Liver (tissue), 9 donors: ENCODE data around the gene COX19. TPM values are rescaled to one million over a fixed set of nuclear protein-coding genes. Genes with fewer than 3 reads are reported as not detected.

Experiments
- DNase-seq: peaks from one replicate; pipeline ENCODE4 v3.0.0-alpha.2; 2017; ENCODE audit warnings: low spot score
- H3K27ac ChIP-seq, 2 donors: one replicate each; pipeline ENCODE4 v1.7.0; 2013; ENCODE audit warnings: inconsistent platforms in 2 of 2, low read length in 2 of 2, control low read depth in 1 of 2, low read depth in 1 of 2, mild to moderate bottlenecking in 1 of 2
- H3K27me3 ChIP-seq, 4 donors: one replicate each; pipeline versions ENCODE4 v1.6.1 to v1.7.0; 2013; ENCODE audit warnings: low read length in 3 of 4, inconsistent platforms in 1 of 4, mild to moderate bottlenecking in 1 of 4, moderate library complexity in 1 of 4; ENCODE audit not compliant: control insufficient read depth in 4 of 4, insufficient read depth in 4 of 4
- H3K36me3 ChIP-seq, 4 donors: one replicate each; pipeline versions ENCODE4 v1.6.1 to v1.7.0; 2013; ENCODE audit warnings: low read length in 3 of 4, mild to moderate bottlenecking in 3 of 4, low read depth in 1 of 4, moderate library complexity in 1 of 4; ENCODE audit not compliant: control insufficient read depth in 4 of 4, insufficient read depth in 3 of 4
- H3K4me1 ChIP-seq, 4 donors: one replicate each; pipeline versions ENCODE4 v1.6.1 to v1.7.0; 2013; ENCODE audit warnings: low read length in 3 of 4, mild to moderate bottlenecking in 3 of 4, moderate library complexity in 1 of 4; ENCODE audit not compliant: control insufficient read depth in 4 of 4, insufficient read depth in 4 of 4
- H3K4me3 ChIP-seq, 3 donors: one replicate each; pipeline versions ENCODE4 v1.6.1 to v1.7.0; 2013; ENCODE audit warnings: low read length in 3 of 3, control low read depth in 1 of 3, low read depth in 1 of 3, mild to moderate bottlenecking in 1 of 3
- H3K9ac ChIP-seq, 2 donors: one replicate each; pipeline ENCODE4 v1.7.0; 2013; ENCODE audit warnings: low read length in 2 of 2, mild to moderate bottlenecking in 2 of 2, moderate library complexity in 2 of 2, control low read depth in 1 of 2, low read depth in 1 of 2
- H3K9me3 ChIP-seq, 4 donors: one replicate each; pipeline versions ENCODE4 v1.6.1 to v1.7.0; 2013; ENCODE audit warnings: low read length in 3 of 4; ENCODE audit not compliant: control insufficient read depth in 4 of 4
- ATF3 ChIP-seq: IDR thresholded peaks from 2 replicates; pipeline ENCODE4 v1.6.1; 2016; ENCODE audit warnings: antibody characterized with exemption
- CTCF ChIP-seq: fragments of 150-350 bp; IDR thresholded peaks from 2 replicates; pipeline ENCODE4 v1.5.1; 2017; ENCODE audit warnings: improper control_type of control experiment, low read depth, low read length; ENCODE audit not compliant: missing input control
- EGR1 ChIP-seq, 2 donors: IDR thresholded peaks; 2 replicates each; pipeline ENCODE4 v1.6.1; 2016 to 2018; ENCODE audit warnings: antibody characterized with exemption in 2 of 2, low read depth in 2 of 2
- FOXA1 ChIP-seq: IDR thresholded peaks from 2 replicates; pipeline ENCODE4 v1.6.1; 2016; ENCODE audit warnings: antibody characterized with exemption
- FOXA2 ChIP-seq: IDR thresholded peaks from 2 replicates; pipeline ENCODE4 v1.6.1; 2016; ENCODE audit warnings: antibody characterized with exemption
- GABPA ChIP-seq, 2 donors: IDR thresholded peaks in 1 of 2; conservative IDR thresholded peaks in 1 of 2; 2 replicates each; pipeline ENCODE4 v1.6.1; 2016; ENCODE audit warnings: antibody characterized with exemption in 2 of 2, mild to moderate bottlenecking in 1 of 2, moderate library complexity in 1 of 2
- HNF4A ChIP-seq, 2 donors: conservative IDR thresholded peaks; 2 replicates each; pipeline ENCODE4 v1.6.1; 2016; ENCODE audit warnings: antibody characterized with exemption in 2 of 2, mild to moderate bottlenecking in 2 of 2
- HNF4G ChIP-seq: IDR thresholded peaks from 2 replicates; pipeline ENCODE4 v1.6.1; 2016; ENCODE audit warnings: antibody characterized with exemption
- JUND ChIP-seq, 2 donors: IDR thresholded peaks; 2 replicates each; pipeline ENCODE4 v1.6.1; 2016; ENCODE audit warnings: antibody characterized with exemption in 2 of 2
- NR2F2 ChIP-seq: IDR thresholded peaks from 2 replicates; pipeline ENCODE4 v1.6.1; 2016; ENCODE audit warnings: antibody characterized with exemption
- RAD21 ChIP-seq, 2 donors: IDR thresholded peaks; 2 replicates each; pipeline ENCODE4 v1.6.1; 2016; ENCODE audit warnings: antibody characterized with exemption in 2 of 2, mild to moderate bottlenecking in 2 of 2
- REST ChIP-seq: IDR thresholded peaks from 2 replicates; pipeline ENCODE4 v1.6.1; 2016; ENCODE audit warnings: antibody characterized with exemption, mild to moderate bottlenecking
- SP1 ChIP-seq: IDR thresholded peaks from 2 replicates; pipeline ENCODE4 v1.6.1; 2018; ENCODE audit warnings: antibody characterized with exemption, mild to moderate bottlenecking
- TAF1 ChIP-seq: conservative IDR thresholded peaks from 2 replicates; pipeline ENCODE4 v1.6.1; 2016; ENCODE audit warnings: antibody characterized with exemption, mild to moderate bottlenecking
- YY1 ChIP-seq: IDR thresholded peaks from 2 replicates; pipeline ENCODE4 v1.6.1; 2016; ENCODE audit warnings: antibody characterized with exemption, mild to moderate bottlenecking
- ZBTB33 ChIP-seq: IDR thresholded peaks from 2 replicates; pipeline ENCODE4 v1.6.1; 2016; ENCODE audit warnings: antibody characterized with exemption
- WGBS: extraction: QIAGEN DNeasy Blood & Tissue Kit; methylation state at CpG from one replicate; pipeline ENCODE4 v1.1.7; 2013; 5-methylcytosine and 5-hydroxymethylcytosine counted together
- polyA plus RNA-seq, 2 donors: library from polyadenylated mRNA; stranded (reverse) in 1 of 2; unstranded in 1 of 2; fragments of 200-250 nt in 1 of 2; fragments of >200 nt in 1 of 2; fragmentation: Nextera tagmentation in 1 of 2; extraction: Ambion mirVana in 1 of 2; gene quantifications; one replicate each; pipeline versions ENCODE4 v1.2.1 to v1.2.3, GENCODE V29; 2013 to 2015
- total RNA-seq, 2 donors: library from RNA; depleted of rRNA; stranded (reverse); fragments of >200 nt; gene quantifications; one replicate each; pipeline ENCODE4 v1.2.3, GENCODE V29; 2014
- donor health status: healthy.
- donor health status: healthy.
- donor health status: healthy.
- donor health status: healthy.
- donor health status: healthy.

Gene COX19
- total and polyA plus RNA-seq, 4 donors: 2.2 to 9.8 (median 4.8) TPM

- H3K9me3 ChIP-seq: no peaks in the 10 kb centered on the region
- TF ChIP-seq EGR1 (IDR thresholded peaks at IDR 0.05; ENCODE audit: low read depth in 2 of 2): no peak
- no peak for TF ChIP-seq NR2F2
- TF ChIP-seq ZBTB33: no peak
- TF ChIP-seq FOXA1: no peak
- no peak for TF ChIP-seq RAD21 (IDR thresholded peaks at IDR 0.05)
- TF ChIP-seq JUND (IDR thresholded peaks at IDR 0.05): no peak
- no peak for TF ChIP-seq TAF1
- no peak for TF ChIP-seq REST
- no peak for TF ChIP-seq YY1
- no peak for TF ChIP-seq SP1
- TF ChIP-seq CTCF: no peak
- TF ChIP-seq FOXA2: no peak
- TF ChIP-seq HNF4A (conservative IDR thresholded peaks at IDR 0.05): no peak
- TF ChIP-seq ATF3: no peak
- TF ChIP-seq GABPA (IDR thresholded peaks at IDR 0.05 in 1 of 2, conservative IDR thresholded peaks at IDR 0.05 in 1 of 2): no peak
- TF ChIP-seq HNF4G: no peak
- no peak overlapping the region for H3K4me3 ChIP-seq
- H3K36me3 ChIP-seq: peaks cover 7 to 18% (median 11%) of the 10 kb centered on the region in 4 donors
- no peak overlapping the region for H3K9ac ChIP-seq
- DNase-seq: no peak
- peaks cover 0 to 7% (median 2%) of the 10 kb centered on the region in 4 donors for H3K4me1 ChIP-seq
- no peaks in the 10 kb centered on the region for H3K27me3 ChIP-seq
- WGBS: 39% methylated on average over 37 of the region's 37 CpGs
- H3K27ac ChIP-seq: no peak overlapping the region
Measured at GRCh38 chr7:963236-964078, 11.9 kb downstream of the COX19 start.
